ENCODE results near the gene MYPOP.
"Not testable (repeated sequence)": the region's sequence is repeated elsewhere in the genome, so short reads cannot be mapped to it uniquely, and the experiment has no call there.

The MYPOP gene

DNA sequence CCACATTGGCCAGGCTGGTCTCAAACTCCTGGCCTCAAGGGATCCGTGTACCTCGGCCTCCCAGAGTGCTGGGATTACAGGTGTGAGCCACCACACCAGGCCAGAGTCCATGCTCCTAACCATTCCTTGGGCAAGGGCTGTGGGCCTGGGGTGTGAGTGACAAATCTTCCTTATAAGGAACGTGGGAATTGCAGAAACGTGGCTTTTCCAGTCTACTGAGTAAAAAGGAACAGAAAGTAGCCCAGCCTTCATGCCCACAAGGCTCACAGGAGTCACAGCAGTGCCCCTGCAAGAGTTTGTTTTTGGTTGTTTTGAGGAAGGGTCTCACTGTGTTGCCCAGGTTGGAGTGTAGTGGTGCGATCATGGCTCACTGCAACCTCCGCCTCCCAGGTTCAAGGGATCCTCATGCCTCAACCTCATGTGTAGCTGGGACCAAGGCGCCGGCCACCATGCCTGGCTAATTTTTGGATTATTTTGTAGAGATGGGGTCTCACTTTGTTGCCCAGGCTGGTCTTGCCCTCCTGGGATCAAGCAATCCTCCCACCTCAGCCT, 5.1 kb downstream of the MYPOP start:
- no peak overlapping the region for H3K9ac ChIP-seq (ENCODE audit: low read depth in 1 of 2, low read length in 2 of 2)
- H3K9me3 ChIP-seq (ENCODE audit: control insufficient read depth in 1 of 2, low read length in 2 of 2) = no peaks in the 10 kb centered on the region
- peaks cover 6 to 20% of the 10 kb centered on the region in 2 donors for H3K36me3 ChIP-seq (ENCODE audit: control insufficient read depth in 1 of 2, insufficient read depth in 2 of 2, low read length in 2 of 2)
- H3K4me1 ChIP-seq (ENCODE audit: control insufficient read depth in 1 of 2, insufficient read depth in 2 of 2, low read length in 2 of 2) = peaks cover 7 to 12% of the 10 kb centered on the region in 2 donors
- no peak overlapping the region for H3K4me3 ChIP-seq (ENCODE audit: low read depth in 1 of 2, low read length in 2 of 2)
- no peaks in the 10 kb centered on the region for H3K27me3 ChIP-seq (ENCODE audit: control insufficient read depth in 1 of 2, insufficient read depth in 2 of 2, low read length in 2 of 2)
- H3K27ac ChIP-seq (ENCODE audit: low read depth, low read length) = no peak overlapping the region

DNA sequence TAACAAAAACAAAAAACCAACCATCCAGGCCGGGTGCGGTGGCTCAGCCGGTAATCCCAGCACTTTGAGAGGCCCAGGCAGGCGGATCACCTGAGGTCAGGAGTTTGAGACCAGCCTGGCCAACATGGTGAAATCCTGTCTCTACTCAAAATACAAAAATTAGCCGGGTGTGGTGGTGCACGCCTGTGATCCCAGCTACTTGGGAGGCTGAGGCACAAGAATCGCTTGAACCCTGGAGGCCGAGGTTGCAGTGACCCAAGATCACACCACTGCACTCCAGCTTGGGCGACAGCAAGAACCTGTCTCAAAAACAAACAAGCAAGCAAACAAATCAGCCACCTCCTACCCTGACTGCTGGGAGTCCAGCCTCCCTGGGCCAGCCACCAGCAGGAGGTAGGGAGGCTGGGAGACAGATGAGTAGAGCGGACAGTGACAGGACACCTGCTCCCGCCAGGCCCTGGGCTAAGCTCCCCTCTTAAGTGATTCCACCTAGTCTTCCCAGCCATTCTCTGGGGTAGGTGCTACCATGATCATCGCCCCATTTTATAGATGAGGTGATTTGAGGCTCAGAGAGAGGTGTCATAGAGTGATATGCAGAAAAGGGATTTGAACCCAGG, 6.3 kb downstream of the MYPOP start:
- not testable (repeated sequence) for H3K9me3 ChIP-seq (ENCODE audit: control insufficient read depth in 1 of 2, low read length in 2 of 2); H3K27ac ChIP-seq (ENCODE audit: low read depth, low read length); H3K4me3 ChIP-seq (ENCODE audit: low read depth in 1 of 2, low read length in 2 of 2); H3K27me3 ChIP-seq (ENCODE audit: control insufficient read depth in 1 of 2, insufficient read depth in 2 of 2, low read length in 2 of 2); H3K9ac ChIP-seq (ENCODE audit: low read depth in 1 of 2, low read length in 2 of 2); H3K4me1 ChIP-seq (ENCODE audit: control insufficient read depth in 1 of 2, insufficient read depth in 2 of 2, low read length in 2 of 2)
- peaks cover 6 to 20% of the 10 kb centered on the region in 2 donors for H3K36me3 ChIP-seq (ENCODE audit: control insufficient read depth in 1 of 2, insufficient read depth in 2 of 2, low read length in 2 of 2)

DNA sequence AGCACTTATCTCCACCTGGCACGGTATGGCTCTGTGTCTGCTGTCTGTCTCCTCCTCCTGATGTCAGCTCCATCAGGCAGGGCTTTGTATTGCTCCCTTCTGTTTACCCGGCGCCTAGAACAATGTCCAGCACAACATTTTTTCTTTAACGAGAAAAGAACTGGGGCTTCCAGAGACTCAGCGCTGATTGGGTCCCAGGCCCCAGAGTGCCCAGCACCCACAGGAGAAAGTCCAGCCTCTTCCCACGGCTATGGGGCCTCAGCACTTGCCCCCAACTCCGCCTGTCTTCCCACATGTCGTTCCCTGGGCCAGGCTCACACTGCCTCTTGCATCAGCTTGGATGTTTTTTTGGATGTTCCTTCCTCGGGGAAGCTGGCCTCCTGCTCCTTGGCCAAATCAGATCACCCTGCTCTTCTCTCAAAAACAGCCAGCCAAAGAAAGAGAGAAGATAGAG, 6.9 kb downstream of the MYPOP start:
- Histone ChIP-seq H3K27ac (ENCODE audit: low read depth, low read length) (no peak overlapping the region), H3K27me3 (ENCODE audit: control insufficient read depth in 1 of 2, insufficient read depth in 2 of 2, low read length in 2 of 2) (no peaks in the 10 kb centered on the region), H3K9me3 (ENCODE audit: control insufficient read depth in 1 of 2, low read length in 2 of 2) (no peaks in the 10 kb centered on the region), H3K9ac (ENCODE audit: low read depth in 1 of 2, low read length in 2 of 2) (no peak overlapping the region), H3K36me3 (ENCODE audit: control insufficient read depth in 1 of 2, insufficient read depth in 2 of 2, low read length in 2 of 2) (peaks cover 6 to 20% of the 10 kb centered on the region in 2 donors), H3K4me1 (ENCODE audit: control insufficient read depth in 1 of 2, insufficient read depth in 2 of 2, low read length in 2 of 2) (peaks cover 0 to 2% of the 10 kb centered on the region in 2 donors), H3K4me3 (ENCODE audit: low read depth in 1 of 2, low read length in 2 of 2) (no peak overlapping the region)

DNA sequence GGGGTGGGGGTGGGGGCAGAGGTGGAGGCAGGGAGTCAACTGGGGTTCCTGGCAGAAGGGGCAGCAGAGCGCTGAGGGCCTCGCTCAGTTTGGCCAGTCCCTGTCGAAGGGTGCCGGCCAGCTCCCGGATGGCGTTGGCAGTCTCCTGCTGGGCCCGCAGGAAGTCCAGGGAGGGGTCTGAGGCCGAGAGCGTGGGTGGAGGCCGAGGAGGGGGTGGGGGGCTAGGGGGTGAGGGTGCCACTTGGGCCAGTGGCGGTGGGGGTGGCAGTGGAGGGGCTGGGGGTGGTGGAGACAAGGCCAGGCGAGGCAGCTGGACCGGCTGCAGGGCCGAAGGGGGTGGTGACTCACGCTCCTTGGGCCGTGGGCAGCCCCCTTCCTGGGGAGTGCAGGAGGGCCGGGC, 11.5 kb downstream of the MYPOP start:
- H3K36me3 ChIP-seq (ENCODE audit: control insufficient read depth in 1 of 2, insufficient read depth in 2 of 2, low read length in 2 of 2) = peaks cover 0 to 3% of the 10 kb centered on the region in 2 donors
- no peaks in the 10 kb centered on the region for H3K27me3 ChIP-seq (ENCODE audit: control insufficient read depth in 1 of 2, insufficient read depth in 2 of 2, low read length in 2 of 2)
- peaks cover 4 to 8% of the 10 kb centered on the region in 2 donors for H3K4me1 ChIP-seq (ENCODE audit: control insufficient read depth in 1 of 2, insufficient read depth in 2 of 2, low read length in 2 of 2)
- no peaks in the 10 kb centered on the region for H3K9me3 ChIP-seq (ENCODE audit: control insufficient read depth in 1 of 2, low read length in 2 of 2)
- H3K27ac ChIP-seq (ENCODE audit: low read depth, low read length) = no peak overlapping the region
- no peak overlapping the region for H3K4me3 ChIP-seq (ENCODE audit: low read depth in 1 of 2, low read length in 2 of 2)
- no peak overlapping the region for H3K9ac ChIP-seq (ENCODE audit: low read depth in 1 of 2, low read length in 2 of 2)

DNA sequence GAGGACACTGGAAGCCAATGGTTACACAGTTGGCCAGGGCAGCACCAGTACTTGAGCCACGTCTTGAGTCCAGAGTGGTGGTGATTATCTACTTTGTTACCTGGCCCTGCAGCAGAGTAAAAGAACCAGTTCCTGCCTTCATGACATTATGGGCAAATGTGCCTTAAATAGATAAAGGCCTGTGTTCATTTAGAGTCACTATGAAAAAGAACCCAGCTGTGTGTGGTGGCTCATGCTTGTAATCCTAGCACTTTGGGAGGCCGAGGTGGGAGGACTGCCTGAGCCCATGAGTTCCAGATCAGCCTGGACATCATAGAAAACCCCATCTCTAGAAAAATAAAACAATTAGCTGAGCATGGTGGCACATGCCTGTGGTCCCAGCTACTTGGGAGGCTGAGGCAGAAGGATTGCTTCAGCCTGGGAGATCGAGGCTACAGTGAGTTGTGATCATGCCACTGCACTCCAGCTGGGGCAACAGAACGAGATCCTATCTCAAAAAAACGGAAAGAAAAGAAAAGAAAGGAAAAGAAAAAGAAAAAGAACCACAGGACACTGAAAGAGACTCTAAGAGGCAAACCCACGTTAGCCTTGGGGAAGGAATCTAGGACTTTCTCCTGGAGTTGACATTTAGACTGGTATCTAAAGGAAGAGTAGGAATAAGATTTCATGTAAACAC, 13.1 kb downstream of the MYPOP start:
- H3K9ac ChIP-seq (ENCODE audit: low read depth in 1 of 2, low read length in 2 of 2) = no peak overlapping the region
- no peaks in the 10 kb centered on the region for H3K27me3 ChIP-seq (ENCODE audit: control insufficient read depth in 1 of 2, insufficient read depth in 2 of 2, low read length in 2 of 2)
- H3K4me1 ChIP-seq (ENCODE audit: control insufficient read depth in 1 of 2, insufficient read depth in 2 of 2, low read length in 2 of 2) = peaks cover 4 to 16% of the 10 kb centered on the region in 2 donors
- H3K4me3 ChIP-seq (ENCODE audit: low read depth in 1 of 2, low read length in 2 of 2) = no peak overlapping the region
- H3K27ac ChIP-seq (ENCODE audit: low read depth, low read length) = no peak overlapping the region
- no peaks in the 10 kb centered on the region for H3K9me3 ChIP-seq (ENCODE audit: control insufficient read depth in 1 of 2, low read length in 2 of 2)
- no peaks in the 10 kb centered on the region for H3K36me3 ChIP-seq (ENCODE audit: control insufficient read depth in 1 of 2, insufficient read depth in 2 of 2, low read length in 2 of 2)

DNA sequence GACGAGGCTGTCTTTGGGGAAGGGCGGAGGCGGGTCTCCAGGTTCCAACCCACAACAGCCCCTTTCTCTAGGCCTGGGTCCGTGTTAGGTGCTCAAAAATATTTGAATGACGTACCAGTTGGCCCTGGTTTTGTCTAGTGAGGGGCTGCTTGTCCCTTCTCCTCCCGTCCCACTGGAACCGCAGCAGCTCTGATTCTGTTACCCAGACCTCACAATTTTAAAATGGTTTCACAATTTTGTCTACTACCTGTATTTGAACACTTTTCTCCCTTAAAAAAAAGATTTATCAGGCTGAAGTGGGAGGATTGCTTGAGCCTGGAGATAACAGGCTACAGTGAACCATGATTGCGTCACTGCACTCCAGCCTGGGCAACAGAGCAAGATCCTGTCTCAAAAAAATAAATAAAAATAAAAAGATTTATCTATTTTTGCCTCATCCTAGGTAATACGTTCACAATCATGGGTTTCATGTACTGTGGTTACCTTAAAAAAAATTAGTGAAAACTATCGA, 15.2 kb downstream of the MYPOP start:
- H3K4me3 ChIP-seq (ENCODE audit: low read depth in 1 of 2, low read length in 2 of 2) = peak overlapping the region; percentile 82 to 91
- peak overlapping the region; percentile 71 for H3K27ac ChIP-seq (ENCODE audit: low read depth, low read length)
- no peaks in the 10 kb centered on the region for H3K36me3 ChIP-seq (ENCODE audit: control insufficient read depth in 1 of 2, insufficient read depth in 2 of 2, low read length in 2 of 2)

DNA sequence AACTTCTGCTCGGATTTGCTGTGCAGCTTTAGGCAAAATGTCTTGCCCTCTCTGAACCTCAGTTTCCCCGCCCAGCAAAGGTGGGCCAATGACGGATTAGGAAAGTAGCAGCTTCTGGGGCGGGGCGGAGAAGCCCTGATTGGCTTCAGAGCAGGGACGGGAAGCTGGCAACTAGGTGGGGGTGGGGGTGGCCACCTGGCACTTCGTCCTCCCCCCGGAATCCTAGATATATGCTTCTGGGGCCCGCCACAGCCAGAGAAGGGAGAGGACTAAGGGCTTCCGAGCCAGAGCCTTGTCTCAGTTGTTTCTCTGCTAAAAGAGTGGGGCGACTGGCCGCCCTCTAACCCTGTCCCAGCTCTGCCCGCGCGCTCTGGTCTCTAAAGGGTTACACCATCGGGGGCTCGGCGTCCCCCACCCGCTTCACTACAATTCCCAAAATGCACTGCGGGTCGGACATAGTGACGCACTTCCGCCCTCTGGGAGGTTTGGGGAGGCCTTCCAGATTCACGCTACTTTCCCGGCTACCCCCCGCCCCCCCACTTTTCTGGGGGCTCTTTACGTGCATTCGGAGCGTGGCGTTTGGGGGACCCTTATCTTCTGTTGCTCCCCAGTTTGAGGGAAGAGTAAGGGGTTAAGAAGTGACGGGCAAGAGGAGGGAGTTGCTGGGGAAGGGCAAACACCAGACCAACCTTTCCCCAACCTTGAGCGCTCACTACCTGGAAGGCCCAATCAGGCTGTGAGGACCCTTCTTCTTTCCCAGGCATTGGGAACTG, 15.8 kb downstream of the MYPOP start:
- Histone ChIP-seq H3K27me3 (ENCODE audit: control insufficient read depth in 1 of 2, insufficient read depth in 2 of 2, low read length in 2 of 2) (no peaks in the 10 kb centered on the region), H3K9ac (ENCODE audit: low read depth in 1 of 2, low read length in 2 of 2) (peak overlapping the region; percentile 80 to 85), H3K4me3 (ENCODE audit: low read depth in 1 of 2, low read length in 2 of 2) (peak overlapping the region; percentile 82 to 91), H3K36me3 (ENCODE audit: control insufficient read depth in 1 of 2, insufficient read depth in 2 of 2, low read length in 2 of 2) (no peaks in the 10 kb centered on the region), H3K27ac (ENCODE audit: low read depth, low read length) (peak overlapping the region; percentile 82), H3K4me1 (ENCODE audit: control insufficient read depth in 1 of 2, insufficient read depth in 2 of 2, low read length in 2 of 2) (peaks cover 22 to 39% of the 10 kb centered on the region in 2 donors), H3K9me3 (ENCODE audit: control insufficient read depth in 1 of 2, low read length in 2 of 2) (no peaks in the 10 kb centered on the region)

More for the DNA sequence above, 15.2 kb downstream of the MYPOP start:
- H3K27me3 ChIP-seq (ENCODE audit: control insufficient read depth in 1 of 2, insufficient read depth in 2 of 2, low read length in 2 of 2) = no peaks in the 10 kb centered on the region
- H3K4me1 ChIP-seq (ENCODE audit: control insufficient read depth in 1 of 2, insufficient read depth in 2 of 2, low read length in 2 of 2) = peaks cover 16 to 33% of the 10 kb centered on the region in 2 donors
- no peaks in the 10 kb centered on the region for H3K9me3 ChIP-seq (ENCODE audit: control insufficient read depth in 1 of 2, low read length in 2 of 2)
- peak overlapping the region; percentile 80 to 85 for H3K9ac ChIP-seq (ENCODE audit: low read depth in 1 of 2, low read length in 2 of 2)

DNA sequence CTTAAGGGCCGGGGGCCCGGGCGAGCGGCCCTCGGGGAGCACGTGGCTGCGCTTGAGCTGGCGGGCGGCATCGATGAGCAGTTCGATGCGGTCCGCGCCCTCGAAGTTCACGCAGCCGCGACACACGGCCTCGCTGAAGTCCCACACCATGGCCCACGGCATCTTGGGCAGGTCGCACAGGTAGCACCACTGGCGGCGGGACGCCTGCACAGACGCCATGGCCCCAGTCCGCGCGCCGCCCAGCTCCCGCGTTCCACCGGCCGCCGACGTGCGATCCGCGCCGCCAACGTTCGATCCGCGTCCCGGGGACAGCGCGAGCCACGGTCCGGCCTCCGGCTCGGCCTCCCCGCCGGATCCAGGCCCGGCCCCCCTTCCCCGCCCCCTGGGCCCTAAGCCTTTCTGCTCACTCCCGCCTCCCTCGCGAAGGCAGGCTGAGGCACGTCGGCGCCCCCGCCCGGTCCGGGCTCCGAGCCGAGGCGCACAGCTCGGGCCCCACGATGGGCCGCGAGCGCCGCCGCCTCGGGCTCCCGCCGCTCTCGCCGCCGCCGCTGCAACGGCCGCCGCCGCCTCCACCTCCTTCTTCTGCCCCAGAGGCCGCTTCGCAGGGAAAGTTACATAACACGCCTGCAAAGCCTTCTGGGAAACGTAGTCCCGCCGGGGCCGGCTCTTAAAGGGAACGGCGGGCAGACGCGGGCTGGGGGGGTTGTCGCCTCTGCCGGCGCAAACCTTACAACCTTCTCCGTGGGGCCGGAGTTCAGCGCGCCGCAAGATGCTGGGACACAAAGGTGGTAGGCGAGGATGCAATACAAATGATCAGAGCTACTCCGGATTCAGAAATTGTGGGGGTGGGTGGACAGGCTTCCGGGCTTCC, 16.6 kb downstream of the MYPOP start, which contains the start of gene IRF2BP1:
Gene IRF2BP1 (minus strand): TSS at position 586 of the 871 bp plus-strand sequence. CDS start 367 bp downstream, at position 219.
- Histone ChIP-seq H3K4me3 (ENCODE audit: low read depth in 1 of 2, low read length in 2 of 2) (peak within 1 kb of the TSS; percentile 82 to 91), H3K36me3 (ENCODE audit: control insufficient read depth in 1 of 2, insufficient read depth in 2 of 2, low read length in 2 of 2) (no peaks in the 10 kb centered on the region), H3K9me3 (ENCODE audit: control insufficient read depth in 1 of 2, low read length in 2 of 2) (no peaks in the 10 kb centered on the region), H3K4me1 (ENCODE audit: control insufficient read depth in 1 of 2, insufficient read depth in 2 of 2, low read length in 2 of 2) (peaks cover 31 to 46% of the 10 kb centered on the region in 2 donors), H3K27ac (ENCODE audit: low read depth, low read length) (peak within 1 kb of the TSS; percentile 82), H3K9ac (ENCODE audit: low read depth in 1 of 2, low read length in 2 of 2) (peak within 1 kb of the TSS; percentile 80 to 85), H3K27me3 (ENCODE audit: control insufficient read depth in 1 of 2, insufficient read depth in 2 of 2, low read length in 2 of 2) (no peaks in the 10 kb centered on the region)
